Amniotic epithelial cell (primary cell): ENCODE data around the gene MKRN3.

Experiments
- DNase-seq: peaks from one replicate; pipeline ENCODE4 v3.0.0-alpha.2; 2010; ENCODE audit warnings: low read depth

Gene MKRN3

GRCh38 chr15:23565395-23566070 lies at the start of gene MKRN3:
TSS of gene MKRN3 (plus strand) at chr15:23565674. CDS start at chr15:23565783, 109 bp downstream.
- peak; percentile 3 for DNase-seq

DNA sequence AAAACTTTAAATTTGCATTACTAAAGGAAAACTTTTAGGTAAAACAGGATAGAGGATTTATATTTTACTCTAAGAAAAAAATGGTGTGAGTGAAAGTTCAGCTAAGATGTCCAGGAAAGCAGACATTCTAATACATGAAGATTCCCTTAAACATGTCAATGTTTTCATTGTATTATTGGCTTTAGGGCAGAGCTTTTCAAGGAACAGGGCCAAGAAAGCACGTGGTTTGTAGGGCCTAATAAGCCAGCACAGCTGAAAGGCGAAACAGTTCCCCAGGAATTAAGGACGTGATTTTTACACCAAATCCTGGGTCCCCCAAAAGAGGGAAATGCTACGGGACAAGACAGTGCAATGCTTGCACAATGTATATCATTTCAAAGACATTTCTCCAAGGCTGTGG lies 48.6 kb upstream of the MKRN3 start:
- no peak for DNase-seq

DNA sequence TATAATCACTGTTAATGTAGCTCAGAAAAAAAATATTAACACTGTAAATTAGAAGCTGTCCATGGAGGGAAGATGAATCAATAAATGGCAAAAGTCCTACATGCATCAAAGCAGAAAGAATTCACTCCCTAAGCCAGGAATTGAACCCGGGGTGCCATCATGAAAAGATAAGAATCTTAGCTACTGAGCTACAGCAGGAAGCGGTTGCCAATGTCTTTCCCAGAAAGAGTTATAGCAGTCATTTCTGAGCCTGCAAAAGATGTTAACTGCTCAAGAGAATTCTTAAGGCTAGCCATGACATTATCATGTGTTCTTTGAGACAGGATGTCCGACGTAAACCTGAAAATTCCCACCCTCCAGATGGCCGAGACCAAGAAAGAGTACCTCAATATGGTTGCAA lies 47.4 kb upstream of the MKRN3 start:
- DNase-seq, result no peak

GRCh38 chr15:23524816-23525215 lies 40.7 kb upstream of the MKRN3 start:
- DNase-seq, result no peak

- DNase-seq, result no peak
These were observed 35.6 kb upstream of the MKRN3 start for GRCh38 chr15:23529891-23530290.

GRCh38 chr15:23532024-23532423 lies 33.5 kb upstream of the MKRN3 start:
- no peak for DNase-seq

DNA sequence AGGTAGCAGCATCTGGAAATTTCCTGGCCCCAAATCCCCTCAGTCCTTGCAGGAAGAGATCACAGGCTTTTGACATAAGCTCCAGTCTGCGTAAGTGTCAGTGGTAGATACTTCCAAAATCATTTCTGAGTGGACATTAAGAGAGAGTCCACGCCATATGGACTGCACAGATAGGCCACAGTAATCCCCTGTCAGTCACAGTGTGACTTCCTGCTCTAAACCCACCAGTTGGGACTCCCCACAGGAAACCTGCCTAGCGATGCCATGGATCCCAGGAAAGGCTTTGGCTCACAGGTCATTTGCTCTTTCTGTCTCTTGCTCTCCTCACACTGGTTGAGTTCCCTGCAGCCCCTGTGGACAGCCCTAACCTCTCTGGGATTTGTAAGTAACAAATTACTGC lies 28.8 kb upstream of the MKRN3 start:
- DNase-seq, result no peak

GRCh38 chr15:23538648-23539047 lies 26.8 kb upstream of the MKRN3 start:
- DNase-seq, result no peak

DNA sequence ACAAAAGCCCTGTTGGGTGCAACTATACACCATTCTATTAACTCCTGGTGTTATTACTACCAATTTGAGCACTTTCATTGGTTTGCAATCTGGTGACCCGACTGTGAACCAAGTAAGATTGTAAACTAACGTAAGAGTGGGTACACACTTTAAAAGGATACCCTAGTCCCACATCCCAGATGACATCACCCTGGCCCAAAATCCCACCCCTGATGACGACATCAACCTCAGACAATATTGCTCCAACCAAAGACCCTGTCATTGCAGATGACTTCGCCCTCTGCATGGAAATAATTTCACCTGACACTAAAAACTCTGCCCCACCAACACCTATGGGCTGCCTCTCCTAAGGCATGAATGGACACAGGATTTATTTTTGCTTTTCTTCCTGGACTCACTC lies 25.6 kb upstream of the MKRN3 start:
- DNase-seq, result no peak

- no peak for DNase-seq
These were observed 19.3 kb upstream of the MKRN3 start for GRCh38 chr15:23546158-23546557.

DNA sequence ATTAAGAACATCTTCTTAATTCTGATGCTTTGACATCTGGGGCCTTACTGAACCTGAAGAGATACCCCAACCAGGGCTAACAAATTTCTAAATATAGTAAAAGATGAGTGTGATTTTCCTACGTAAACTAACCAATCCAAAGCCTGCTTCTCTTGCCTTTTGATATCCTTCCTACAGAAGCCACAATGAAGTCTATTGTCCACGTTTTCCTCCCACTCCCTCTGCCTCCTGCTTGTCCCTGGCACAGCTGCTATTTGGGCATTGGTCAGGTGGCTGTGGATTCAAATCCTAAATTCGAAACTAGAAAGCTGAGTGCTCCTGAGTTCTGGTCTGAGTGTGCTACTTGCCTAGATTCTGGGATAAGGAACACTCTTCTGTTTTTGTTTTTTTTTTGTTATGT lies 17.4 kb upstream of the MKRN3 start:
- no peak for DNase-seq

GRCh38 chr15:23561914-23562313 lies 3.6 kb upstream of the MKRN3 start:
- no peak for DNase-seq

DNA sequence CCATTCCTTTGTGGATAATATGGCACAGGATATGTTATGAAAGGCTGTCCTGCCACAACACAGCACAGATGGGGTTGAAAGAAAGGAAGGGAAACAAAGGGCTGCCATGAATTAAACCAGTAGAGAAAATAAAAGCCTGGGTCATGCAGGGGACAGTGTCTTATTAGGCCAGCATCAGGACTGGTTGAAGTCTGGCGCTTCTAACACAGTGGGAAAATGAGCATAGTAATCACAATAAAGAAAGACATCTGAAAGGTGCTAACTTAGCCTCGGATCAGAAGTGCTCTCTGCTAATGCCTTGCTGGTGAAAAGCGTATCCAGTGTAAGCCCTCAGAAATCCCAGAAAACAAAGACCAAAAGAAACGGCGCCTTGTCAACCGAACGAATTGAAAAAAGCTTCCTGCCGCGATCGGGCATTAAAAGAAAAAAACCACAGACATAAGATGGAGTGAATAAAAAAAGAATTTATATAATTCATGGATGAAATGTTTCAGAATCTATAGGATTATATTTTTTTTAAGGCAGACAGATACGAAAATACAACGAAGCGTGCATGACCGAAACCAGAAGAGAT lies 566 bp upstream of the MKRN3 start:
- no peak for DNase-seq

DNA sequence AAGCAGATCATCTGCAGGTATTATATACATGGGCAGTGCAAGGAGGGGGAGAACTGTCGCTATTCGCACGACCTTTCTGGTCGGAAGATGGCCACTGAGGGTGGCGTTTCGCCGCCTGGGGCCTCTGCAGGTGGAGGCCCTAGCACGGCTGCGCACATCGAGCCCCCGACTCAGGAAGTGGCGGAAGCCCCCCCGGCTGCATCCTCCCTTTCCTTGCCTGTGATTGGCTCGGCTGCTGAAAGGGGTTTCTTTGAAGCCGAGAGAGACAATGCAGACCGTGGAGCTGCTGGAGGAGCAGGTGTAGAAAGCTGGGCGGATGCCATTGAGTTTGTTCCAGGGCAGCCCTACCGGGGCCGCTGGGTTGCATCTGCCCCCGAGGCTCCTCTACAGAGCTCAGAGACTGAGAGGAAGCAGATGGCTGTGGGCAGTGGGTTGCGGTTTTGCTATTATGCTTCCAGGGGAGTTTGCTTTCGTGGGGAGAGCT lies 639 bp downstream of the MKRN3 start:
- DNase-seq, result no peak

GRCh38 chr15:23566651-23567050 lies 1.2 kb downstream of the MKRN3 start:
- DNase-seq, result no peak

GRCh38 chr15:23567921-23568320 lies 2.4 kb downstream of the MKRN3 start:
- DNase-seq, result no peak

DNA sequence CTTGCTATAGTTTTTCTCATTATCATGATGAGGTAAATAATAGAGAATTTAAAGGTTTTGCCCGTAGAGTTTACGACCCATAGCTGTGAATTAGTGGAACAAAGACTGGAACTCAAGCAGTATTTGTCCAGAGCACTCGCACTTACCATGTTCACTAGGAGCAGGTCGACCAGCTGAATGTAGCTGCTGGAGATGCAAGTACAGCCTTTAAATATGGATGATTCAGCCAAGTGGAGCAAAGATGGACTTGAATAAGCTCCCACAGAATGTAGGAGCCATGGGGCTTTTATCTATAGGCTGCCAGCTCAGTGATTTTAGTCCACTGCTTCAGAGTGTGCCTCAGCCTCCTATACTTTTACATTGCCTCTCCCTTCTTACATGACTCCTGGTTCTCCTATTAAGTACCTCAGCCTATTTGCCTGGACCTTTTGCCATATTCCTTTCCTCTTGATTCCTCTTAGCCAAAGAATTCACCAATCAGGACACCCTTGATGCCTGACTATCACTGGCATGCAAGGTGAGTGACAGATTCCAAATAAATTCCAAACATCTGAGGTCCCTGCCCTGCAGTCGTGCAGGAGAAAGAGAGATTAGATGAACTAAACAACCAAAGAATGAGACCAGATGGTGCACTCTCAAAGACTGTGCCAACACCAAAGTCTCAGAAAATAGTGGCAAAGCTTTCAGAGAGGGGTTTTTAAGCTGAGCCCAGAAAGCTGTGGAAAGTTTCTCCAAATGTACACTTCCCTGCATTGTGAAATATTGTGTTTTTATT lies 3.9 kb downstream of the MKRN3 start:
- DNase-seq, result no peak

DNA sequence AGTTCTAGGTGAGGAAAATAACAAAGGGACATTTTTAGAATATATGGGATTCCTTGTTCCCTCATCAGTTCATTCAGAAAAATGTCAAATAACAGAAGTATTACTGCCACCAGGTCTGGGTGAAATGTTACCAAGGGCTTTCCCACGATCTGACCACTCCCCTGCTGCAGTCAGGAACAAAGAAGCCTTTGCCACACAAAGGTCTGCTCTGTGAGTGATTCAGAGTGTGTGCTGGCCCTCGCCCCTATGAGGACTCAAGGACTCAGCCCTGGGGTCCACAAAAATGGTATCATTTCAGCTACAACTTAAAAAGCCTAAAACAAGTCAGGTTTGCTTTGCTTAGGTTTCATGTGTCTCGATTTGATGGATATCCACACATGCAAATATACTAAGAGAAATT lies 5.0 kb downstream of the MKRN3 start:
- no peak for DNase-seq

- no peak for DNase-seq
These were observed 7.4 kb downstream of the MKRN3 start for GRCh38 chr15:23572844-23573243.

DNA sequence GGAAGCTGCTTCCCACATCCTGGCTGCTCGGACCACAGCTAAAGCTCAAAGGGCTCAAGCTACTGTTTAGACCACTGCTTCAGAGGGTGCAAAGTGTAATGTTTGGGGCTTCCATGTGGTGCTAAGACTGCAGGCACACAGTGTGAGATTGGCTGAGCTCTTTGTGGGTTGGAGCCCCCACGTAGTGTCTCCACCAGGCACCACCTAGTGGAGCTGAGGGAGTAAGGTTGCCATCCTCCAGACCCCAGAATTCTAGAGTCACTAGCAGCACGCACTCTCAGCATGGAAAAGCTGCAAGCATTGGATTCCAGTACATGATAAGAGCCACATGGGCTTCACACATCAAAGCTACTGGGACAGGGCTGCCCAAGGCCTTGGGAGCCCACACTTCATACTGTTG lies 9.3 kb downstream of the MKRN3 start:
- DNase-seq, result no peak

DNA sequence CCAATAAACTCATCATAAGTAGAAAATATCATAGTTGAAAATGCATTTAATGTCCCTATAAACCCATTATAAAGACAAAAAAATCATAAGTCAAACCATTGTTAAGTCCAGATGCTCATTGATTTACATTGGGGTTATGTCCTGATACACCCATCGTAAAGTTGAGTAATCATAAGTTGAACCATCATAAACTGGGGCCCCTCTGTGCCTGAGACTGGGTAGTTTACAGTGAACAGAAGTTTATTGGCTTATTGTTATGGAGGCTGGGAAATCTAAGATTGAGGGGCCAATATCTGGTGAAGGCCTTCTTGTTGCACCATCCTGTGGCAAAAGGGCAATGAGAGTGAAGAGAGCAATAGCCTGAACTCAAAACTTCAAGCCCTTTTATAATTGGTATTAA lies 10.6 kb downstream of the MKRN3 start:
- DNase-seq, result no peak

- DNase-seq, result no peak
These were observed 13.2 kb downstream of the MKRN3 start for GRCh38 chr15:23578521-23579150.

- no peak for DNase-seq
These were observed 22.8 kb downstream of the MKRN3 start for GRCh38 chr15:23588268-23588667.
